ENCODE data around the gene DNAH17. TPM values are rescaled to one million over a fixed set of nuclear protein-coding genes. Genes with fewer than 3 reads are reported as not detected.

The DNAH17 gene
- total and polyA plus RNA-seq, 2 of the 13 experiments (the other 11 are each of a cell fraction or from before 2014, with no cell fraction given), result 0.86 to 1.6 TPM

DNA sequence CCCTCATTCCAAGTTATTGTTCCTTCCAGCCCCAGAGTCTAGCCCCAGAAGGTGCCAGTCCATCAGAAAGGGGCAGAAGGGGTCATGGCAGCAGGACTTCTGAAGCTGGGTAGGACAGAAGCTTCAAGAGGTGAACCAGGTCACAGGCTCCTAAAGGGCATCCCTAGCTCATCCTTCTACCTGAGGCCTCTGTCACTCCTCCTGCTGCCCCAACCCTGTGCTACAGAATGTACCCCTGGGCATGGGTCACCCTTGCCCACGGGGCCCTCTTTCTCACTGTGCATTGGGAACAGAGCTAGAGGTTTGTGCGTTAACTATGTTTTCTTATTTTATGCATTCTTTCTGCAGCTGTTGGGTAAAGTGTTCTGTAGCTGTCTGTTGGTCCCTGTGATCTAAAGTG, 46.5 kb downstream of the DNAH17 start:
- POLR2A ChIA-PET, result no interaction called here
- no peak for FAIRE-seq
- 51% methylated on average over 2 of the region's 2 CpGs for WGBS (ENCODE audit: low lambda C conversion rate)

More for the DNA sequence above, 46.5 kb downstream of the DNAH17 start:
- H3K27me3 ChIP-seq (ENCODE audit: control insufficient read depth in 1 of 2, insufficient read depth in 2 of 2, low read length in 2 of 2), result no peaks in the 10 kb centered on the region; a peak in 1 of 5 replicates
- CTCF ChIA-PET (ENCODE audit: low intra/inter-chr PET ratio, low total read pairs), result no interaction called here
- H3K27ac ChIP-seq (ENCODE audit: extremely low read length, insufficient read depth, low read length), result no peak overlapping the region
- H3K79me2 ChIP-seq (ENCODE audit: insufficient read depth, low read length), result no peaks in the 10 kb centered on the region
- TF ChIP-seq EEA1 (CRISPR knock-in tag; IDR thresholded peaks at IDR 0.05; ENCODE audit: borderline replicate concordance) (no peak), KLF9 (CRISPR knock-in tag; IDR thresholded peaks at IDR 0.05; ENCODE audit: low read depth) (no peak), ETV5 (CRISPR knock-in tag; IDR thresholded peaks at IDR 0.05; ENCODE audit: borderline replicate concordance) (no peak), ZNF777 (CRISPR knock-in tag; IDR thresholded peaks at IDR 0.05) (no peak), JDP2 (CRISPR knock-in tag; IDR thresholded peaks at IDR 0.05; ENCODE audit: borderline replicate concordance) (no peak), PLRG1 (conservative IDR thresholded peaks at IDR 0.05) (no peak), ZMAT3 (CRISPR knock-in tag; conservative IDR thresholded peaks at IDR 0.05) (no peak), CHD4 (IDR thresholded peaks at IDR 0.05; ENCODE audit: borderline replicate concordance, low read length) (no peak), ZNF775 (CRISPR knock-in tag; IDR thresholded peaks at IDR 0.05; ENCODE audit: borderline replicate concordance) (no peak)
- TF ChIP-seq, protein P1, sequence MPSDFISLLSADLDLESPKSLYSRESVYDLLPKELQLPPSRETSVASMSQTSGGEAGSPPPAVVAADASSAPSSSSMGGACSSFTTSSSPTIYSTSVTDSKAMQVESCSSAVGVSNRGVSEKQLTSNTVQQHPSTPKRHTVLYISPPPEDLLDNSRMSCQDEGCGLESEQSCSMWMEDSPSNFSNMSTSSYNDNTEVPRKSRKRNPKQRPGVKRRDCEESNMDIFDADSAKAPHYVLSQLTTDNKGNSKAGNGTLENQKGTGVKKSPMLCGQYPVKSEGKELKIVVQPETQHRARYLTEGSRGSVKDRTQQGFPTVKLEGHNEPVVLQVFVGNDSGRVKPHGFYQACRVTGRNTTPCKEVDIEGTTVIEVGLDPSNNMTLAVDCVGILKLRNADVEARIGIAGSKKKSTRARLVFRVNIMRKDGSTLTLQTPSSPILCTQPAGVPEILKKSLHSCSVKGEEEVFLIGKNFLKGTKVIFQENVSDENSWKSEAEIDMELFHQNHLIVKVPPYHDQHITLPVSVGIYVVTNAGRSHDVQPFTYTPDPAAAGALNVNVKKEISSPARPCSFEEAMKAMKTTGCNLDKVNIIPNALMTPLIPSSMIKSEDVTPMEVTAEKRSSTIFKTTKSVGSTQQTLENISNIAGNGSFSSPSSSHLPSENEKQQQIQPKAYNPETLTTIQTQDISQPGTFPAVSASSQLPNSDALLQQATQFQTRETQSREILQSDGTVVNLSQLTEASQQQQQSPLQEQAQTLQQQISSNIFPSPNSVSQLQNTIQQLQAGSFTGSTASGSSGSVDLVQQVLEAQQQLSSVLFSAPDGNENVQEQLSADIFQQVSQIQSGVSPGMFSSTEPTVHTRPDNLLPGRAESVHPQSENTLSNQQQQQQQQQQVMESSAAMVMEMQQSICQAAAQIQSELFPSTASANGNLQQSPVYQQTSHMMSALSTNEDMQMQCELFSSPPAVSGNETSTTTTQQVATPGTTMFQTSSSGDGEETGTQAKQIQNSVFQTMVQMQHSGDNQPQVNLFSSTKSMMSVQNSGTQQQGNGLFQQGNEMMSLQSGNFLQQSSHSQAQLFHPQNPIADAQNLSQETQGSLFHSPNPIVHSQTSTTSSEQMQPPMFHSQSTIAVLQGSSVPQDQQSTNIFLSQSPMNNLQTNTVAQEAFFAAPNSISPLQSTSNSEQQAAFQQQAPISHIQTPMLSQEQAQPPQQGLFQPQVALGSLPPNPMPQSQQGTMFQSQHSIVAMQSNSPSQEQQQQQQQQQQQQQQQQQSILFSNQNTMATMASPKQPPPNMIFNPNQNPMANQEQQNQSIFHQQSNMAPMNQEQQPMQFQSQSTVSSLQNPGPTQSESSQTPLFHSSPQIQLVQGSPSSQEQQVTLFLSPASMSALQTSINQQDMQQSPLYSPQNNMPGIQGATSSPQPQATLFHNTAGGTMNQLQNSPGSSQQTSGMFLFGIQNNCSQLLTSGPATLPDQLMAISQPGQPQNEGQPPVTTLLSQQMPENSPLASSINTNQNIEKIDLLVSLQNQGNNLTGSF (CRISPR knock-in tag; IDR thresholded peaks at IDR 0.05), result no peak
- TF ChIP-seq, protein P2, sequence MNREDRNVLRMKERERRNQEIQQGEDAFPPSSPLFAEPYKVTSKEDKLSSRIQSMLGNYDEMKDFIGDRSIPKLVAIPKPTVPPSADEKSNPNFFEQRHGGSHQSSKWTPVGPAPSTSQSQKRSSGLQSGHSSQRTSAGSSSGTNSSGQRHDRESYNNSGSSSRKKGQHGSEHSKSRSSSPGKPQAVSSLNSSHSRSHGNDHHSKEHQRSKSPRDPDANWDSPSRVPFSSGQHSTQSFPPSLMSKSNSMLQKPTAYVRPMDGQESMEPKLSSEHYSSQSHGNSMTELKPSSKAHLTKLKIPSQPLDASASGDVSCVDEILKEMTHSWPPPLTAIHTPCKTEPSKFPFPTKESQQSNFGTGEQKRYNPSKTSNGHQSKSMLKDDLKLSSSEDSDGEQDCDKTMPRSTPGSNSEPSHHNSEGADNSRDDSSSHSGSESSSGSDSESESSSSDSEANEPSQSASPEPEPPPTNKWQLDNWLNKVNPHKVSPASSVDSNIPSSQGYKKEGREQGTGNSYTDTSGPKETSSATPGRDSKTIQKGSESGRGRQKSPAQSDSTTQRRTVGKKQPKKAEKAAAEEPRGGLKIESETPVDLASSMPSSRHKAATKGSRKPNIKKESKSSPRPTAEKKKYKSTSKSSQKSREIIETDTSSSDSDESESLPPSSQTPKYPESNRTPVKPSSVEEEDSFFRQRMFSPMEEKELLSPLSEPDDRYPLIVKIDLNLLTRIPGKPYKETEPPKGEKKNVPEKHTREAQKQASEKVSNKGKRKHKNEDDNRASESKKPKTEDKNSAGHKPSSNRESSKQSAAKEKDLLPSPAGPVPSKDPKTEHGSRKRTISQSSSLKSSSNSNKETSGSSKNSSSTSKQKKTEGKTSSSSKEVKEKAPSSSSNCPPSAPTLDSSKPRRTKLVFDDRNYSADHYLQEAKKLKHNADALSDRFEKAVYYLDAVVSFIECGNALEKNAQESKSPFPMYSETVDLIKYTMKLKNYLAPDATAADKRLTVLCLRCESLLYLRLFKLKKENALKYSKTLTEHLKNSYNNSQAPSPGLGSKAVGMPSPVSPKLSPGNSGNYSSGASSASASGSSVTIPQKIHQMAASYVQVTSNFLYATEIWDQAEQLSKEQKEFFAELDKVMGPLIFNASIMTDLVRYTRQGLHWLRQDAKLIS (CRISPR knock-in tag; IDR thresholded peaks at IDR 0.05), result no peak
- H3K4me3 ChIP-seq (replicated peaks in 1 of 3; ENCODE audit: insufficient read depth in 1 of 3, low read depth in 2 of 3, low read length in 3 of 3), result no peak overlapping the region
- H3K9me3 ChIP-seq (ENCODE audit: low read length), result no peaks in the 10 kb centered on the region
- in situ Hi-C loops (cut with HindIII; ENCODE audit: extremely low pct_ligation_motif_present, low pct_unique_long_range_greater_than_20kb), result no loop called here
- H3K36me3 ChIP-seq (replicated peaks in 1 of 2; ENCODE audit: control insufficient read depth in 1 of 2, insufficient read depth in 2 of 2, low read length in 2 of 2), result no peaks in the 10 kb centered on the region
- BruUV-seq (replicated peaks), result no TSS peak
- no peaks in the 10 kb centered on the region for H4K20me1 ChIP-seq (ENCODE audit: insufficient read depth, low read length)
- intact Hi-C loops (cut with micrococcal nuclease; ENCODE audit: unreplicated experiment), result no loop called here
- H3K4me1 ChIP-seq (ENCODE audit: insufficient read depth, low read length), result peaks cover 38% of the 10 kb centered on the region
- H2AFZ ChIP-seq (ENCODE audit: low read length), result no peak overlapping the region
- H3K4me2 ChIP-seq (ENCODE audit: low read depth, low read length), result no peak overlapping the region
- DNase-seq (ENCODE audit: low spot score) (no peak), ATAC-seq (no peak)
- H3K9ac ChIP-seq (ENCODE audit: insufficient read depth, low read depth, low read length), result no peak overlapping the region

All from HepG2 (cell line).